ENCODE results near the gene FEM1A.

FEM1A gene

GRCh38 chr19:4849019-4849418 lies 57.5 kb downstream of the FEM1A start:
- DNase-seq (ENCODE audit: low spot score) = no peak
